Fibroblast of skin of abdomen (primary cell): ENCODE measurements around the gene DNAJB5.

Experiments
- DNase-seq: peaks from one replicate; pipeline ENCODE4 v3.0.0-alpha.2; 2013

Gene DNAJB5

DNA sequence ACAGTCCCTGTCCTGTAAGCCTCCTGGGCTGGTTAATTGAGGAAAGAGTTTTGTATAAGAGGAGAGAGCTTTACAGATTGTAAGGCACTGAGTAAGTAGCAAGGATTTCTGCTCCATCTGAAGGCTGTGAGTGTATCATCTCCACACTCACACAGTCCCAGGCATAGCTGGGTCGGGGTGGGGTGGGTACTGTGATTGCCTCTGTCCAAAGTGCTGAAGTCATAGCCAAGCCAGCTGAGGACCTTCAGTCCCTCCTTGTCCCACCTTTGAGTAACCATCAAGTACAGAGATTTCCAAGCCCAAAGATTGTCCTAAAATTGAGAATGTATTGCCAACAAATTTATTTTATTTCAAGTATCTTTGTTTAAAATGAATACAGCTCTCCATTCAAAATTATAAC is 5.5 kb upstream of the DNAJB5 start:
- DNase-seq = peak; percentile 46

DNA sequence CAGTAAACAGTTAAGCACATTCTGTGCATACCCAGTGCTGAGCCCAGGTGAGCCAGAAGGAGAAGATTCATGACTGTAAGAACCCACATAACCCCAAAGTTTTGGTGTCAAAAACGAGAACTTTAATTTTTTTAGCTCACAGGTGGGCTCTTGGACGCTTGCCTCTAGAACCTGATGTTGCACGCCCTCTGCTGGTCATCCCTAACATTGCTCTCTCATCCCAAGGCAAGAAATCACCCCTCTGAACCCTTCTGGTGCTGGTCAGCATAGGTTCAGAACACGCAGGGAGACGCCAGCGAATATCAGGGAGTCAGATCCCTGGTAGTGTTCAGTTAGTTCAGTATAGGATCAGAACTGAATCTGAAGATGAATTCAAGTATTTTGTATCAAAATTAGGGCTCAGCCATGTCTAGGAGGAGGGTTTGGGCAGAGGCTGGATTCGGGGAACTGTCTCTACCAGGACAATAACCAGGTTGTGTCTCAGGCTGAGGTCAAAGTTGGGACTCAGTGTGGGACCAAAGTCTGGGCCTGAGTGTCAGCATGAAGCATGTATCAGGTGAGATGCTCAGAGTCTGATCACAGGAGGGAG is 4.1 kb upstream of the DNAJB5 start:
- peak; percentile 39 for DNase-seq

DNA sequence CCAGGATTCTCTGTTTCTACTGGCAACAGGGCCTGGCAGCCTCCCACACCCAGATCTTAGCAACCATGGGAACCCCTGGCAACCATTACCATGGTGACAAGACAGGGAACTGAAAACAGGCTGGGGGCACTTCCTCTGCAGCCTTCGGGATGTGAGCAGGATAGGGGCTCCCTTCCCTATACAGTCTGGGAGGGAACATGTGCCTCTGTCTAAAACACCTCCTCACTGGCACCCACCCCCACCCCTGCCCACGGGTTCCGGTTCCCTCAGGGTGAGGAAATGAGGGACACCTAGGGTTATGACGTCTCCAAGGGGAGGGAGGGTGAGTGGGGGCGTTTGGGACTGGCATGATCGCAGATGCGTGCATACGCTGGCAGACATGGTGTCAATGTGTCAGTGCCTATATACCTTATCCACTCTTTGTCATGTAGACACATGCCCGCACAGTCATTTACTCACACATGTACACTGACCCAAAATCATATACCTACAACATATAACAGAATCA is 3.0 kb upstream of the DNAJB5 start:
- DNase-seq = no peak

DNA sequence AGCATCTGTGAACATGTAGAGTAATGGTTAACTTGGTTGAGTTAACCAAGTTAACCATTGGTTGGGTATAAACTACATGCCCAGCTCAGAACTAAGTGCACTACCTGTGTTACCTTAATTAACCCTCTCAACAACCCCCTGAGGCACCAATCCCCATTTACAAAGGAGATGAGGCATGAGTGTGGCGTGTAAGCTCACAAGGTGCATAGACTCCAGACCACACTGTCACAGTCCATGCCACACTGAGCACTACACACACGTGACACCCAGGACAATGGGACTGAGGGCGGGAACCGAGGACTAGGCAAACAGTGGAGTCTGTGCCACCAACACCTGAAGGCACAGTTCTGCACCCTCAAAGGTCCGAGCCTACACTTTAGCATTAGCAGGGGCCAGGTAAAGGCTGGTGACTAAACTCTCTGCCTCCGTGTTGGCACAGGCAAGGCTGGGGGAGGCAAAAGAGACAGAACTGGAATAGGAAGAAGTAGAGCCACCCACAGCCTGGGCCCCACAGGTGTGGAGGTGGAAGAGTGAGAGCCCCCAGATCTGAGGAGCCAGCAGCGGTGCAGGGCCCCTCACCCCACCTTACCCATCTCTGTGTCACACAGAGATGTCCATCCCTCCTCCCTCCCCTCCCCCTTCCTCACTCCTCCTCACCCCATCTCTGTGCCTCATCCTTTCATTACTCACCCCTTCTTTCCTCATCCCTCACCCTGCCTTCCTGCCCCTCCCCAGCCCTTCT is 2.2 kb upstream of the DNAJB5 start:
- no peak for DNase-seq

DNA sequence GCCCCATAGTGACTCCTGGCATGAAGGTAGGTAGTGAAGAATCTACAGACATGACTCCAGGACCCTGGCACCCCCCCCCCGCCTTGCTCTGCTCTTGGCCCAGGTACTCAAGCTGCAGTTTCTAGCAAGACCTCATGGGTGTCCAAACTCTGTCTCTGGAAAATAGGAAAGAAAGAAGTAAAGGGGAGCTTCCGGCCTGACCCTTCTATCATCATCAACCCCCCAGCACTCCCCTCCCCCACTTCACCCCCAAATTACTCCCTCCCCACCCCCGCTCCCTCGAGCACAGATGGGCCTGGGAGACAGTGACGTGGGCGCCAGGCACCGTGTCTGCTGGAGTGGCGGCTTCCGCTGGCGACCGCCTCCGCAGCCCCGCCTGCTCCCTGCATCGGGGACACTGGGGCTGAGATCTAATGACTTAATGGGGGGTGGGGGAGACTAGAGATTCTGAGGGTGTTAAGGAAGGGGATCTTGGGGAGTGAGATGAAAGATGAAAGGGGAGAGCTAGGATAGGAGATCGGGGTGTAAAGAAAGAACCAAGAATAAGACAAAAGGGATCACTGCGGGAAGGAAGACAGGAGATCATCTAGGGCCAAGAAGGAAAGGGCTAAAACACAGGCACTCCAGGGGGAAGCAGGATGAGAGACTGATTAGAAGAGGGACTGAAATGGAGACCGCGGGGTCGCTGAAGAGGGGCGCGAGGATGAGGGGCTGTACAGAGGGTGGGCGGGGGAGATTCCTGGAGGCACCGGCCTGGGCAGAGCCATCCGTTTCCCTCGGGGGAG is 1.1 kb upstream of the DNAJB5 start:
- DNase-seq = peak; percentile 21

DNA sequence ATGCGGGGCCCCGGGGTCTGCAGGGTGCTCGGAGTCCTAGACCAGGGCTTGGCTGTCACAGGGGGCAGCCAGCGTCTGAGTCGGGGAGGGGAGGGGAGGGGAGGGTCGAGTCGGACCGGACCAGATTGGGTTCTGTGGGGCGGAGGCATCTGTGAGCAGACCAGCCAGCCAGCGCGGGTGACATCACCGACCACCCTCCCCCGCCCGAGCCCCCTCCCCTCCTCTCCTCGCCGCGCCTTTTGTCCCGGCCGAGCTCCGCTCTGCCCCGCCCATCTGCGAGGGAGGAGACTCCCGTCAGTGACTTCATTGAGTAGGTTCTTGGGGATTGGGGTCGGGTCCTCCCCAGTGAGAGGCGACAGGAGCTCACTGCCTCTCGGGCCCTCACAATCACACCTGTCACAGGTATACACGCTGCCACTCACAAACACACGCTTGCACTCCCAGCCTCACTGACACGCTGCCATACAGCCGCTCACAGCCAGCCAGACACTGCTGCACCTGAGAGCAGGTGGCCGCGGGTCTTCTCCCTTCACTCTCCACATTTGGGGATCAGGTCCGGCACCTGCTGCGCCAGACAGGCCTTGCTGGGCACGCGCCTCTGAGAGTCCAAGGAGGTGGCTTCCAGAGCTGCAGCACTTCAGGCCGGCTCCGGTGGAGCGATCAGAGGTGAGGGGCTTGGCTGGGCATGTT is 546 bp downstream of the DNAJB5 start:
- peak; percentile 59 for DNase-seq

DNA sequence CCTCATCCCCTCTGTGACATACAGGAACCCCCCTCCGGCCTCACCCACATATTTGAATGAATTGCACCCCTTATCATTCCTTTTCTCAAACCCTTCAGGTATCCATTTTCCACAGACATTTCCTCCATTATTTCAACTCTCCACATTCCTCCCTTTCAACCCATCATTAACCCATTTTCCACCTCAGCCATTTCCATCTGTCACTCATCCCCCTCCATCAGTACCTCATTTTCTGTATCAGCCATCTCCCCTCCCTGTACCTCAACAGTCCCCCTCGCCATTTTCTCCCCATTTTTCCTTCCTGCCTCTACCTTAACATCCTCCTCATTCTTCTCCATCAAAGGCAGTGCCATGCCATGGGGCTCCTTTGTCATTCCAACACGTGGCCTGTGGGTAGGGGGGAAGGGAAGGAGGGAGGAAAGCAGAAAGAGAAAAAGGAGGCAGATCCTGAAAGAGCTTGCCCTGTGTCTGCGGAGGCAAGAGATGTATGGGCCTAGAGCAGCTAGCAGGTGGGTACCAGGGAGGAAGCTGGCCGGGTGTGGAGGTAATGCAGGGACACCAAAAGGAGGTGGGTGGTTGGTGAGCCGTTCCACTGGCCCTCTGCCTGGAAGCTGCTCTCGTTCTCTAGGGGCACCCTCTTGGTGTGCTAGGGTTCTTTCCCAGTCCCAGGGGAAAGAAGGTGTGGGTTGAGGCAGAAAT is 1.5 kb downstream of the DNAJB5 start:
- no peak for DNase-seq

DNA sequence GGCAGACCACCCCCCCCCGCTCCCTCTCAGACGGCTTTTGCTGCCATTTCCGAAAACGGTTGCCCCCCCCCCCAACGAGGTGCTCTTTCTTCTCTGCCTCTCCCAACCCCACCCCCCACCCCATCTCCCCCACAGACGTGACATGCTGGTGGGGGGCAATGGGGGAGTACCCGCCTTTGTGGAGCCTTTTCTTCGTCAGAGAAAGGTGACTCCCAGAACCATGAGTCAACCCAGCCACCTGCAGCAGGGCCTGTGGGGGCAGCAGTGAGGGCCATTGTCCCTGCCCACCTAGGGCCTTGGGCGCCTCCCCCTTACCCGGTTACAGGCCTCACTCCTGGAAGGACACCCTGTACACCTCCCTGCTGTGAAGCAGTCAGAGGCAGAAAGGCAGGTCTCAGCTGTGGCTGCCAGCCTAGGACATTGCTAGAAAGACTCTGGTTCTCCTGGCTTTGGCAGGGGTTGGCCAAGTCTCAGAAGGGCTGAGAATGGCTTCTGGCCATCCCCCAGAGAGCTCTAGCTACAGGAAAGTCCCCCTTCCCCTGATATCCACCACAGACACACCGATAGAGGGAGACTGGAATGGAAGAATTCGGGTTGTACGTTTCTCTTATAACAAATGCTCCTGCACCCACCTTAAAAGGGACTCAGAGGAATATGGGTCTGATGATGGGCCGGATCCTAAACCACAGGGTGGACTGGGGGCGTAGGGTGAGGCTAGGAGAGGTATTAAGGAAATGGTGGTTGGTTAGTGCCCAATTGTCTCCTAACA is 2.2 kb downstream of the DNAJB5 start:
- no peak for DNase-seq

DNA sequence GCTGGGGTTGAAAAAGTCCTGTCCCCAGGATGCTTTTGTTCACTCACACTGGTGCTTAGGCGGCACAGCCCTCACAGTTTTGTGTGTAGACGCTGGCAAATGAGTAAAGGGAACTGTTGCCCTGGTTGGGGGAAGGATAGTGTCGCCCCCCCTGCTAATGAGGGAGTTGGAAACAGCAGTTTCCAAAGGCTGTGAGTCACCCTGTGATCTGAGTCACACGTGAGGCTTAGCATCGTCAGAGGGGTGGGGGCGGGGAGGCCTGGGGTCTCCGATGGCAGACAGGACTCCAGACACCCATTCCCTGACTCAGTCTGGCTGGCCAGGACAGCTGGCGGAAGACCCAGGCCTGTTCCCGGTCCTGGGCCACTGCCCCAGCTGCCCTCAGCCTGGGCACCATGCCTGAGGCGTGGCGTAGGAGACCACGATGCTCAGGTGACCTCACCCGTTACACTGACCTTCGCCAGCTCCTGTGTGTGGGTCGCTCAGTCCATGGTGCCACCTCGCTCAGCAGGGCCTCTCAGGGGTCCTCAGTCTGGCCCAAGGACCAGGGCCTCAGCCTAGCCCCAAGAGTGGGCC is 2.9 kb downstream of the DNAJB5 start:
- DNase-seq = peak; percentile 92

DNA sequence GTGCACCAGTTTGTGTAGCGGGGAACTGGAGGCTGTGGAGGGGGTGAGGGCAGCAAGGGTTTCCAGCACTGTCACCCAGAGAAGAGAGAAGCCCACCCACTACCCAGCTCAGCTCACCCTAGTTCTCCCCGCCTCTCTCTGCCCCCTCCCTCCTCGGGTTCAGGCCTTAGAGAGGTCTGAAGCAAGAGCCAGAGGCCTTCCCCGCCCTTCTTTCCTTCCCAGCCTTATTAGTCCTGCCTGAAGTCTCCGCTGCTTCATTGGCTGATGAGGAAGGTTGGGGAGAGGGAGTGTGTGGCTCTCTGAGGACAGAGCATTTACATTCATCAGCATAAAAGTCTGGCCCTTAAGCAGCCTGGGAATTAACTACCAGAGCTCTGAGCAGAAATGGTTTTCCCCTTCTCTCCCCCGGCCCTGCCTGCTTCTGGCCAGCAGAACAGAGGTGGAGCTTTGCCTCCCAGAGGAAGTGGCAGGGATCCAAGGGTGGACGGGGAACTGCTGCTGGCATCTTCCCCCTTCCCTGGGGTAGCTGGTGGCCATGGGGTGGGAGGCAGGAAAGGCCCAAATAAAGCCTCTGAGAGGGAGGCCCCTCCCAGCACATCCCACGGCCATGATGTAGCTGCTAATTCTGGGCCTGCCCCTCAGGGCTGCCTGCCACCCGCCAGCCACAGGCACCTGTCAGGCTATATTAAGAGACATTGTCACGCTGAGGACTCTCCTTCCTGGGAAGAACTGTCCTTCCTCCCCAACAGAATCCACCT is 4.1 kb downstream of the DNAJB5 start:
- peak; percentile 79 for DNase-seq

DNA sequence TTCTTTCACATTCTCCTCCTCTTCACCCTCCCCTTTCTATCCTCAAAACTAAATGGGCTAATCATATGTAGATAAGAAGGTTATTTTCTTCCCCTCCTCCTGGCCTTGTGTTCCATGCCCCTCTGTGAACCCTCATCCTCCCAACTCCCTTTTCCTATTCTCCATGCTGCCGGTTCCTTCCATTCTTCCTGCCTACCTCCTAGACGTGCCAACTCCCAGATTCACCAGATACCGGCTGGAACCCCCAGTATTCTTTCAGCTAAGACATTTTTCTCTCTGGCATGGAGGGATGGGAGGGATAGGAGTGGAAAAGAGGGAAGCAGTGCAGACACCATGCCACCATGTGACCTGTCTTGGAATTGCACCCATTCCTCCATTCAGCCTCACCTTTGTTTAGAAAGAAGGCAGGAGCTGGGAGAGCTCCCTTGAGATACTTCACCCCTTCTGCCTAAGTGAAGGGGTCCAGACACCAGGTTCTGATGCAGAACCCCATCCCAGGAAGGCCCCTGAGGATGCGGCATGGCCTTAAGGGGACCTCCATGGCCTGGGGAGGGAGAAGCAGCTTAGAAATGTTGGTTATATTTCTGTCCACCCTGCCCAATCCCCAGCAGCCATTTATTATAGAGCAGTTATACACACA is 4.8 kb downstream of the DNAJB5 start:
- peak; percentile 43 for DNase-seq

DNA sequence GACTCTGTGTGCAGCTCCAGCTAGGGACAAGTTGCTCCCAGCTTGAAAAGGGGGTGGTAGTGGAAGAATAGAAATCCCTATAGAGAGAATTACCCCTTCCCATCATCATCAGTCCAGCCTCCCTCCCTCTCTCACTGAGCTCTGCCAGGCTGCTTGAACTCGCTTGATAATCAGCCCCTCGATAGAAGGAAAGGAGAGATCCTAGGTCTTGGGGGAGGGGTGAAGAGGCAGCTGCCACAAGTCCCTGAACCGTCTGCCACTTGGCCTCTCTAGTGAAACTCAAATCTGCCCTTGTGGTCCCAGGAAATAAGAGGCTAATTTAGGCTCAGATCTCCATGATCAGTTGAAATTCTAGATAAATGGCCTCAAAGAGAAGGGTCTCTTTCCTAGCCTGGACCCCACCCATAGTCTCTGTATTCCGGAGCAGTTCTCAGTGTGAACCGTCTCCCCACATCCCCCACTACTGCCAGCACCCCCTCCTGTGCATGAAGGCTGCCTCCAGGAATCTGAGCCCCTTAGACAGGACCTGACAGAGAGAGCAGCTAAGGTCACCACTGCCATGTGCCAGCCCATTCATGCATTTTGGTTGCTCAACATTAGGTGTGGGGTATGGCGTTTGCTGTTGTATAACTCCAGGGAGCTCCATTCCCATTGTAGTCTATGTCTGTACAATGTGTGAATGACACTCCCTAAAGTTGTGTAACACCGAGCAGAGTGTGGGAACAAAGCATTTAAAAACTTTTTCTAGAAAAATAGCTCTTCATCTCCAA is 5.5 kb downstream of the DNAJB5 start:
- peak; percentile 29 for DNase-seq

DNA sequence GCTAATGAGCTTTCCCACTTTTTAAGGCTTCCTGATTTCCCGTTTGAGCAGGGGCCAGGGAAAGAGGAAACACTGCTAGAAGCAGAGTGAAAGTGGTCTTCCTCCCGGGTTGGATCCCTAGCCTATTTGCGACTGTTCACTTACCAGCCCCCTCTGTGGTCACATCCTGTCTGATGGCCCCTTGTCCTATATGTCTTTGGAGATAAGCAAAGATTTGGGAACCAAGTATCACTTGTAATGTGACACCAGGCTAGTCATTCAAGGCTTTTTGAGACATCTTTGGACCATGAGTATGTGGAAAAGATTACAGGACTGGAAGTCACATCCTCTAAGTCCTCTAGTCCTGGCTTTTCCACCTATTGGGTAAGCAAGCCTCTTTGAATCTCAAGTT is 6.1 kb downstream of the DNAJB5 start:
- DNase-seq = no peak

DNA sequence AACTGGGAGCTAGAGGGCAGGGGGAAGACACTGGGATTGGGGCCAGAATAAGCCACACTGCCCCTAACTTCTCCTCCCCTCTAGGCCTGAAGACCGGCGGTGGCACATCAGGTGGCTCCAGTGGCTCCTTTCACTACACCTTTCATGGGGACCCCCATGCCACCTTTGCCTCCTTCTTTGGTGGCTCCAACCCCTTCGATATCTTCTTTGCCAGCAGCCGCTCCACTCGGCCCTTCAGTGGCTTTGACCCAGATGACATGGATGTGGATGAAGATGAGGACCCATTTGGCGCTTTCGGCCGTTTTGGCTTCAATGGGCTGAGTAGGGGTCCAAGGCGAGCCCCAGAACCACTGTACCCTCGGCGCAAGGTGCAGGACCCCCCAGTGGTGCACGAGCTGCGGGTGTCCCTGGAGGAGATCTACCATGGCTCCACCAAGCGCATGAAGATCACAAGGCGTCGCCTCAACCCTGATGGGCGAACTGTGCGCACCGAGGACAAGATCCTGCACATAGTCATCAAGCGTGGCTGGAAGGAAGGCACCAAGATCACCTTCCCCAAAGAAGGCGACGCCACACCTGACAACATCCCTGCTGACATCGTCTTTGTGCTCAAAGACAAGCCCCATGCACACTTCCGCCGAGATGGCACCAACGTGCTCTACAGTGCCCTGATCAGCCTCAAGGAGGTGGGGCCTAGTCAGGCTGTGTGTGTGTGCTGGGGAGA is 6.8 kb downstream of the DNAJB5 start:
- DNase-seq = no peak

DNA sequence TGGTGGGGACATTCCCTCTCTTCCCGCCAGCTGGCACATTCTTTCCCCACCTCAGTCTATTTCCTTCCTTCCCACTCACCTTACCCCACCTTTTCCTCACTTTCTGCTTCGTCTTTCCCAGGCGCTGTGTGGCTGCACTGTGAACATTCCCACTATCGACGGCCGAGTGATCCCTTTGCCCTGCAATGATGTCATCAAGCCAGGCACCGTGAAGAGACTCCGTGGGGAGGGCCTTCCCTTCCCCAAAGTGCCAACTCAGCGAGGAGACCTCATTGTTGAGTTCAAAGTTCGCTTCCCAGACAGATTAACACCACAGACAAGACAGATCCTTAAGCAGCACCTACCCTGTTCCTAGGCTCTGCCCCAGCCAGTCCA is 7.3 kb downstream of the DNAJB5 start:
- no peak for DNase-seq

DNA sequence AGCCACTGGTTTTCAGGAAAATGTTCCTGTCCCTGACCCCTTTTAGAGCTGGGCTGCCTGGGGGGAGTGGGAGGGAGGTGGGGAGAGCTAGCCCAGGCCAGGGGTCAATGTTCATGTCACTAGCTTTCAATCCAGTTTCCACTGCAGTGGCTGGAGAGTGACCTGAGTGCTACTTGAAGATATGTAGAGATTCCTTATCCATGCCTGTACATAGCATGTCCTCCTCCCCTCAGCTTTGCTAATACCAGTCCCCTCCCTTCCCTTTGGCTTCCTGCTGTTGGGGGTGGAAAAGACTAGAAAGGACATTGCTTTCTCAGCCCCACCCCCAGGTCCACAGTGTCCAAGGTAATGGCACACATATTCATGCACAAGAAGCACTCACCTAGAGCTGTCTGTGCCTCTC is 7.8 kb downstream of the DNAJB5 start:
- no peak for DNase-seq

DNA sequence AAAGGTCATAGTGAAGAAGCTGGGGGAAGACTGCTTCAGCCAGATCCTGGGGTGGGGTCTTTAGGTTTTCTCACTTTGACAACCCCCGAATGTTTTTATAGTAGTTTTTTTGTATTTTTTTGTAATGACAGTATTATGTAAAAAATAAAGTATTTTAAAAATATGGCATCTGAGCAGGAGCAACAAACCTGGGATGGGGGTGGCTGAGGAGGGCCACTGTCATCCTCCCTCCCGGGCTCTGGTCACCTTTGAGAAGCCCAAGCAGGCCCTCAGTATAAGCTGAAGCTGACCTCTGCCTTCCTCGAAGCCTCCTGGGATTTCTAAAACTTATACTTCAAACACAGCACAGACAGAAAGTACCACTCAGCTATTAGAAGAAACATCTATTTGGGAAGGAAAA is 8.7 kb downstream of the DNAJB5 start:
- DNase-seq = no peak

DNA sequence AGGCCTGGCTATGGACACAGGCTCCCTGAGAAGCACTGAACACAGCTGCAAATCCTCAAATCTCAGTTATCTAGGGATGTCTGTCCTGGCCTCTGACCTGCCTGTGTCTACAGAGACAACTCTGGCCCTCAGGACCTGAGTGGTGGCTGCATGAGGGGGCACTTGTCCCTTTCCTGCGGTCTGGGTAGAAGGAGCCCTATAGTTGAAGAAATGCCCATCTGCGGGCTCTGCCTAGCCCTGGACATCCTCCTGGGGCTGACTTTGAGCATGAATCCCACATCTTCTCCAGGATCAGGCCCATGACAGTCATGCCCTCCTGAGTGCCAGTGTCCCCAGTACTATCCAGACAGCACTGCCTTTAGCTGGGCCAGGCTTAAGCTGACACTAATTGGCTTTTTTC is 10.0 kb downstream of the DNAJB5 start:
- DNase-seq = no peak
